ENCODE results near the gene HBG1.
"Not testable (repeated sequence)": the region's sequence is repeated elsewhere in the genome, so short reads cannot be mapped to it uniquely, and the experiment has no call there.

HBG1 gene

DNA sequence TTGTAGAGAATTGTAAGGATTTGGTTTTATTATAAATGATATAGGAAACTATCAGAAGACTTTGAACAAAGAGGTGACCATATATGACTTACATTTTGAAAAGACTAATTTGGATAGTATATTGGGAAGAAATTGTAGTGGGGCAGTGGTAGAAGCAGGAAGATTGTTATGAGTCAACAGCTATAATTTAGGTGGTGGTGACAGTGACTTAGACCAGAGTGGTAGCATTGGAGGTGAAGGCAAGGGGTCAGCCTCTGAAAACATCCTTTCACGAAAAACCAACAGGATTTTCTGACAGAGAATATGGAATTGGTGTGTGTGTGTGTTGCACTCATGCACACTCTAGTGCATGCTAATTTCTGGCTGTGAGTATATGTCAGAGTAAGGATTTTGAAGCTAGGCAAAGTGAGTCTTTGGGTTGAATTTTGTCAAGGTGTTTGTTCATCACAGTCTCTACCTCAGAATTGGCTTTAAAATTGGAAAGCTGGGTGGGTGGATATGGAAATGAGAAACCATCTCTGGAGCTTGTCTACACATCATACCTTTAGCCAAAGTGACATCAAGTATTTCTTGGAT, 28.2 kb upstream of the HBG1 start:
- DNase-seq (ENCODE audit: low read depth), result no peak

DNA sequence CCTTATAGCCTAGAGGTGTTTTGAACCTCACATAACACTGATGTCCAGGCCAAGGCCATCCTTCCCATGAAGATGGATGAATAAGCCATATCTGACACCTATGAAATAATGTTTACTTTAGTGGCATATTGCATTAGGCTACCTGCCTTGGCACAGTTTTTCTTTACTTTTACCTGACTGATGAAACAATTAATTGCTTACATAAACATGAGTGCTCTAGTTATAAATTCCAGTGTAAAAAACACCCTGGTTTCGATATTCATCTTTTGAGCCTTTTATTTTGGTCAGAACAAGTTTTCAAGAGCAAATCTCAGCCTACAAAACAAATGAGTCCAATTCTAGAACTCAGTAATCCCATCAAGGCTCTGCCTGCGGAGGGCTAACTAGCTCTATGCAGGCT, 27.0 kb upstream of the HBG1 start:
- no peak for DNase-seq (ENCODE audit: low read depth)

- no peak for DNase-seq (ENCODE audit: low read depth)
Observed at GRCh38 chr11:5275369-5276110, 25.9 kb upstream of the HBG1 start.

DNA sequence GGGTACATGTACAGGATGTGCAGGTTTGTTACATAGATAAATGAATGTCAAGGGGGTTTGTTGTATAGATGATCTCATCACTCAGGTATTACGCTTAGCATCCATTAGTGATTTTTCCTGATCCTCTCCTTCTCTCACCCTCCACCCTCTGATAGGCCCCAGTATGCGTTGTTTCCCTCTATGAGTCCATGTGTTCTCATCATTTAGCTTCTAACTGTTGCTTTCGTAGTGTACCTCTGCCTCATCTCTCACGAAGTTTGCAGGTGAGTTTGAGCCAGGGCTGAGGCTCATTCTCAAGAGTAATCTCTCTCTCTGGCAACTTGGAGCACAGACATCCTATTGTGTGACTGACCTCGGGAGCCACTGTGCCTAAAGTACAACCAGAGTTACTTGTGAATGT, 24.7 kb upstream of the HBG1 start:
- DNase-seq (ENCODE audit: low read depth), result no peak

- DNase-seq (ENCODE audit: low read depth), result no peak
Observed at GRCh38 chr11:5272395-5273017, 22.8 kb upstream of the HBG1 start.

GRCh38 chr11:5269715-5270147, 20.1 kb upstream of the HBG1 start, which contains the start of gene HBE1:
Gene HBE1 (minus strand): TSS chr11:5269945. CDS start chr11:5269890, 55 bp downstream.
- no peak for DNase-seq (ENCODE audit: low read depth)

- no peak for DNase-seq (ENCODE audit: low read depth)
Observed at GRCh38 chr11:5267033-5267563, 17.4 kb upstream of the HBG1 start.

DNA sequence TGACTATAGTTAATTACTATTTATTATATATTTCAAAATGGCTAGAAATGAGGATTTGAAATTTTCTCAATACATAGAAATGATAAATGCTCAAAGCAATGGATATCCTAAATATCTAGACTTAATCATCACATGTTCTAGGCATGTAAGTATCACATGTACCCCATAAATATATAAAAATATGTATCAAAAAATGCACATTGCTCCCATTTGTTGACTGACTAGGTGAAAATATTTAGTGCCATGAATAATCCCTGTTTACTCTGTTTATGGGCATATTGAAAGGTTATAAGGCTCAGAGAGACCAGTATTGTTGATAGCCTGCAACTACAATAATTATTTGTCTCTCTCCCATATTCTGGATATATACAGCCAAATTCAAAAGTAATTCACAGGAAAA, 17.0 kb upstream of the HBG1 start:
- DNase-seq (ENCODE audit: low read depth), result no peak

GRCh38 chr11:5265832-5266231, 16.2 kb upstream of the HBG1 start:
- DNase-seq (ENCODE audit: low read depth), result no peak

- no peak for DNase-seq (ENCODE audit: low read depth)
Observed at GRCh38 chr11:5258543-5259262, 9.0 kb upstream of the HBG1 start.

GRCh38 chr11:5257296-5257695, 7.6 kb upstream of the HBG1 start:
- DNase-seq (ENCODE audit: low read depth), result no peak

DNA sequence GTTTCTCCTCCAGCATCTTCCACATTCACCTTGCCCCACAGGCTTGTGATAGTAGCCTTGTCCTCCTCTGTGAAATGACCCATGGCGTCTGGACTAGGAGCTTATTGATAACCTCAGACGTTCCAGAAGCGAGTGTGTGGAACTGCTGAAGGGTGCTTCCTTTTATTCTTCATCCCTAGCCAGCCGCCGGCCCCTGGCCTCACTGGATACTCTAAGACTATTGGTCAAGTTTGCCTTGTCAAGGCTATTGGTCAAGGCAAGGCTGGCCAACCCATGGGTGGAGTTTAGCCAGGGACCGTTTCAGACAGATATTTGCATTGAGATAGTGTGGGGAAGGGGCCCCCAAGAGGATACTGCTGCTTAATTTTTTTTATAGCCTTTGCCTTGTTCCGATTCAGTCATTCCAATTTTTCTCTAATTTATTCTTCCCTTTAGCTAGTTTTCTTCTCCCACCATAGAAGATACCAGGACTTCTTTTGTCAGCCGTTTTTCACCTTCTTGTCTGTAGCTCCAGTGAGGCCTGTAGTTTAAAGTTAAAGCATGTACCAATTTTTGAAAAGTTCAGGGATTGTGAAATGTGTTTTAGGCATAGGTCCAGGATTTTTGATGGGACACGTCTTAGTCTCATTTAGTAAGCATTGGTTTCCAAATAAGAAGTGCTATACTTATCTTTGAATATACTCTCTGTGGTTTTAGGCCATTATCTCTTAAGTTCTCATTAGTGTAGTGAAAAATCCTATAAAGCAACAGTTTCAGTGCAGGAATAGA, 5.2 kb upstream of the HBG1 start, which contains the start of gene HBG2:
Gene HBG2, minus strand, starts transcription at position 136 of the 768 bp plus-strand sequence. Its CDS starts 53 bp downstream, at position 83.
- not testable (repeated sequence) for DNase-seq (ENCODE audit: low read depth)

GRCh38 chr11:5254023-5254422, 4.4 kb upstream of the HBG1 start:
- not testable (repeated sequence) for DNase-seq (ENCODE audit: low read depth)

GRCh38 chr11:5253440-5253839, 3.8 kb upstream of the HBG1 start:
- not testable (repeated sequence) for DNase-seq (ENCODE audit: low read depth)

DNA sequence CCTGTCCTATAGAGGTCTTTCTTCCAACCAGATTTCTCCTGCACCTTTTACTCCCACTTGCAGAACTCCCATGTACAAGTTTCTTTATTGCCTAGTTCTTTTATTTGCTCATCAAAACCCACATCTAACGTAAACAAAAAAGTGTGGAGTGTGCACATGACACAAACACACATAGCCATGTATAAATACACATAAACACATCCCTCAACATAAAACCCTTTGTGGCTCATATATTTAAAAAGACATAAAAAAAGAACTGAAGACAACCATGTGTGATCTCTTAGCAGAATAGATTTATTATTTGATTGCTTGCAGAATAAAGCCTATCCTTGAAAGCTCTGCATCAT, 3.2 kb upstream of the HBG1 start:
- no peak for DNase-seq (ENCODE audit: low read depth)

DNA sequence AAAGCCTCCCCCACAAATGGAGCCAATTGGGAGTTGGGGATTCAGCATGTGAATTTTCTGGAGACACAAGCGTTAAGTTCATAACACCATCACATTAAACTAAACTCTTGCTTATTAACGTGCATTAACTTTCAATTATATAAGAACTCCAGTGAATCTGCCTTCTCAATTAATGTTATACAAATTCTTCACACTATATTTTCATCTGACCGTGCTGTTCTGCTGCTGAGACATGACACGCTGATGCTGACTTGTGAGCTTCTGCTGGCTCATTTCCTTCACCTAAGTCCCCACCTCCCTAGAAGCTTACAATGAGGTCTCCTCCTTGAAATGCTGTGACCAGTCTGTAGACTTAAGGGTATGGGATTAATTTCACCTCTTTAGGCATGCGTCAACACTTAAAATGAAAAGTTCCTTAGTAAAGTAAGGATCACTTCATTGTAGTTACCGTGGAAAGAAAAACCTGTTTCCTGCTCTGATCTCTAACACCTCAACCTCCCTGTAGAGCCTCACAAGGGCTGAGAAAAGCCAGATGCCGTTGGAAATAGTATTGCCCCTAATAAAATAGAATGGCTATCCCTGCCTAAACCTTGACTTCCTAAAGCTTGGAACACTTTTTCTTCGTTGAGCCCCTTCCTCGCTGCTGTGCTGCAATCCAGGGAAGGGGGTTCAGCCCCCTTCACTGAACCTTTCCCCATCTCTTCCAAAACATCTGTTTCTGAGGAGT, 2.7 kb upstream of the HBG1 start:
- DNase-seq (ENCODE audit: low read depth), result no peak

DNA sequence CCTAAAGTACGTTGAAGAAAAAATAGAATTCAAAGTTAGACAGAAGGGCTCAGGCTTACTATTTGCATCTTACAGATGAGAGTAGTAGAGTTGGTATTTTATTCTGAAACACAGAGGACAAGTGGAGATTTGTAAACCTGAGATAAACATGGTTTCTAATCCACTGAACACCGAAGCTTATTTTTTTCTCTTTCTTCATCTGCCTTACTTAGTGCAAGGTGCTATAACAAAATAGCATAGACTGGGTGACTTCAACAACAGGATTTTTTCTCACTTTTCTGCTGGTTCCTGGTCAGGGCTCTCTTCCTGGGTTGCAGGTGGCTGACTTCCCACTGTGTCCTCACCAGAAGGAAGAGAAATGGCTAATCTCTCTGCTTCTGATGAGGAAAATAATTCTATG, 2.1 kb upstream of the HBG1 start:
- no peak for DNase-seq (ENCODE audit: low read depth)

DNA sequence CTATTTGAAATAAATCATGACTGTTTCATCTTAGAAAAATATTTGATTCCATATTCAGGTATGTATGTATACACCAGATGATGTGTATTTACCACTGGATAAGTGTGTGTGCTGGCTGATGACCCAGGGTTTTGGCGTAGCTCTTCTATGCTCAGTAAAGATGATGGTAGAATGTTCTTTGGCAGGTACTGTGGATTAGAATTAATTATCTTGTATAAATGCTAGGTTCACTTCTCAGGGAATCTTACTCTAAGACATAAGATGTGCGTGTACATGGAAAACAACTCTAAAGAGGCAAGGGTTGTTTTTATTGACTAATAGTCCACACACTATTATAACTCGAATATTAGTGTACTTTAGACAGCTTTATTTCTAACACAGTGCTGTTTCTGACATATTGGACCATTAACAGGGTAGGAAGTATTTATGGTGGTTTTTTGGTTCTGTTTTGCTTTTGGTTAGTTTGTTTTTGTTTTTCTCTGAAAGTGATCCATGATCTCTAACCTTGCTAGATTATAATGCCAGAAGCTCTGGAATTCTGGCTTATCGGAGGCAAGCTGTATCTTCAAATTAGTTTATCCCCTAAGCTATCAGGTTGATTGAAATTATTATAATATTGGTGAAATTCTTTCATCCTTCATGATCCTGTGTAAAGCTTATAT, 1.0 kb upstream of the HBG1 start:
- no peak for DNase-seq (ENCODE audit: low read depth)

- not testable (repeated sequence) for DNase-seq (ENCODE audit: low read depth)
Observed at GRCh38 chr11:5248498-5248897, 1.2 kb downstream of the HBG1 start.

DNA sequence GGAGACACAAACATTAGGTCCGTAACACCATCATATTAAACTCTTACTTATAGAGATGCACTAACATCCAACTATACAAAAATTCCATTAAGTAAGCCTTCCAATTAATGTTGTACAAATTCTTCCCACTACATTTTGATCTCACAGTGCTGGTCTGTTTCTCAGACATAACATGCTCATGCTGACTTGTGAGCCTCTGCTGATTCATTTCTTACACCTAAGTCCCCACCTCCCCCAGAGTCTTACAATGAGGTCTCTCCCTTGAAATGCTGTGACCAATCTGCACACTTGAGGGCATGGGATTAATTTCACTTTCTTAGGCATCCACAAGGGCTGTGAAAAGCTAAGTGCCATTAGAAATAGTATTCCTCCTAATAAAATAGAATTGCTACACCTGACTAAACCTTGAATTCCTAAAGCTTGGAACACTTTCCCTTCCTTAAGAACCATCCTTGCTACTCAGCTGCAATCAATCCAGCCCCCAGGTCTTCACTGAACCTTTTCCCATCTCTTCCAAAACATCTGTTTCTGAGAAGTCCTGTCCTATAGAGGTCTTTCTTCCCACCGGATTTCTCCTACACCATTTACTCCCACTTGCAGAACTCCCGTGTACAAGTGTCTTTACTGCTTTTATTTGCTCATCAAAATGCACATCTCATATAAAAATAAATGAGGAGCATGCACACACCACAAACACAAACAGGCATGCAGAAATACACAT, 2.0 kb downstream of the HBG1 start:
- DNase-seq (ENCODE audit: low read depth), result no peak

All from EH (cell line).